Activated CD4-positive, CD25-positive, alpha-beta regulatory T cell treated with anti-CD3 and anti-CD28 coated beads, Interleukin-2, amount 50 U/mL, for 24 hours (primary cell): ENCODE data around the gene MRPS16.
"Not testable (repeated sequence)": the region's sequence is repeated elsewhere in the genome, so short reads cannot be mapped to it uniquely, and the experiment has no call there.

ENCODE experiments used
- ATAC-seq, 2 donors: fragments of 150-1000 bp; cut with Tn5 transposase; one replicate each; pipeline ENCODE4 v1.10.0; 2021; ENCODE audit warnings: mild to moderate bottlenecking in 1 of 2, moderate library complexity in 1 of 2

MRPS16 gene

DNA sequence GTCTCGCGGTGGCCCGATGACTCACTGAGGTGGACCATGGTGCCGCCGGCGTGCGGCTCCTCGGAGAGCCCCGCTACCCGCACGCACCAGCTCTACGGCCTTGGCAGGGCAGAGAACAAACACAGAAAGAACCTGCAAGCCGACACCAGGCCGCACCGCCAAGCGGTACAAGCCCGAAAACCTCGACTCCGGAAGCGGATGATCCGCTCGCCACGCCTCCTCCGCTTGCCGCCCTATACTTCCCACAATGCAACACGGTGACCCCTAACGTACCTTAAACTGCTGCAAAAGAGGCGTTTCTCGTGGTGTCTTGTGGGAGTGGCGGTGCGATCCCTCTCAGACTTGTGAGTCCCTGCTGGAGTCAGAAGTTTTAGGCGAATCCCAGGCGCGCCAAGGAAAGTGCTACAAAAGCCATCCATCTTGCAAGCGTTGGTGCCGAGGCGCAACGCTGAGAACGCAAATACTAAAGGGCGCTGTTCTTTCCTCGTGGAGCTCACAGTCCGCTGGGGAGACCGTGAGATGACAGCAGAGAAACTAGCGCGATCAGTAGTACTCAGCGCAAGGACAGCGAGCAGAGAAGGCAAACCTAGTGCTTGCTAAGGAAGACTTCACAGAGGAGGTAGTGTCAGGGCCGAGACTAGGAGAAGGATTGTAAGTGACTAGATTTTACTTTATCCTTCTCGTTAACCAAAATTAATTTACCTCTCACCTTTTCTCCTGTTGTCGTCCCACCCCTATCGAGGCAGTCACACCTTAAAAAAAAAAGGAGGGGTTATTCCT is at the start of gene MRPS16:
Gene MRPS16 (minus strand): TSS at position 200 of the 780 bp plus-strand sequence. CDS start 162 bp downstream, at position 38.
- peak; percentile 88 to 93 for ATAC-seq

DNA sequence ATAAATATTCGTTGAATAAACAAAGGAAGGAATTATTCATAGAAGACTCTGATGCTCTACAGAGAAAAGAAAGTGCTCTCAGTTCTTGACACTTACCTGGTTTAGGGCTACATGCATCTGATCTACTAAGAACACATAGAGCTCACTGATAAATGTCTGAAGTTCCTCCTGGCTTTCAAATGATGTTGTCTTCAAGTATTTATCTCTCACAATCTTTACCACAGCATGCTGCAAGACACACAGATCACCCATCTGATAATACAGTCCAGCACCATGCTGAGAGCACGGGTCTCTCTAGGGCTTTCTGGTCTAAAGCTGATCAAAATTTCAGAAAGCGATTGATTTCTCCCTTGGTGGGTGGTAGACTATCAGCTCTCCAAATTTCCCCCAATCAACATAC is 44.5 kb upstream of the MRPS16 start:
- ATAC-seq = no peak

DNA sequence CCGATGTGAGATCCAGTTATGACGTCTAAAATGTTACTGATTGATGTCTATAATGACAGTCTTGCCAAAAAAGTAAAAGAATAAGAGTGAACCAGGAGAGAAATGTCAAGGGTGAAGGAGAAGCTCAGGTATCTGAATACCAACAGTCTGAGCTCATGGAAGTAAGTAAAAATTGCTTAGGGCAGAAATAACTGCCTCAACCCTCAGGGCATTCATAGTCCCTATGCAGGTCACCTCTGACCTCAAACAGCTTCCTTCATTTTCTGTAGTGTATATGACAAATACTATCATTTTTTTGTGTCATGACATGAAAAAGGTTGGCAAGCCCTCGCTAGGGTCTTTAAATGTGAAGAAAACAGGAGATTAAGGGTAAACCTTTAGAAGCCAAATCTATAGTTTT is 41.0 kb upstream of the MRPS16 start:
- no peak for ATAC-seq

DNA sequence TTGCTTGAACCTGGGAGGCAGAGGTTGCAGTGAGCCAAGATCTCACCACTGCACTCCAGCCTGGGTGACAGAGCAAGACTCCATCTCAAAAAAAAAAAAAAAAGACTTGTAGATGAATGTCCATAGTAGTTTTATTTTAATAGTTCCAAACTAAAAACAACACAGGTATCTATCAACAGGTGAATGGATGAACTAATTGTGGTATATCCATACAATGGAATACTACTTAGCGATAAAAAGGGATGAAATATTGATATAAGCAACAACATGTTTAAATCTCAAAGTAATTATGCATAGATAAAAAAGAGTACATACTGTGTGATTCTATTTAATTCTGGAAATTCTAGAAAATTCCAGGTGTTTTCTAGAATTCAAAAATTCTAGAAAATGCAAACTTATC is 37.5 kb upstream of the MRPS16 start:
- ATAC-seq = no peak

DNA sequence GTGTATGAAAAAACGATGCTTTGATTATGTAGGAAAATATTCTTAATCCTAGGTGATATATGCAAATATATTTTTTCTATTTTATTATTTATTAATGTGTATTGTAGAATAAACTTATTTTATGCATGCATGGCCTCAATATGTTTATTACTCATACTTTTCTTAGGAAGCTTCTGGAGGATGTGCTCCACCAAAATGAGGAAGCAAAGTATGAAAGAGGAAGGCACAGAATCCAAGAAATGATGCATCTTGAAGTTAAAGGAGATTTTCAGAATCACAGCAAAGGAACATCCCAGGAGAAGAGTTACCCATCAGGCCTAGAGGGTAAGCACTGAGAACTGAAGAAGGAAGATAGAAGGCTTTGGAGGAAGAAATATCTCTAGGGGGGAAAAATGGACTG is 35.0 kb upstream of the MRPS16 start:
- no peak for ATAC-seq

DNA sequence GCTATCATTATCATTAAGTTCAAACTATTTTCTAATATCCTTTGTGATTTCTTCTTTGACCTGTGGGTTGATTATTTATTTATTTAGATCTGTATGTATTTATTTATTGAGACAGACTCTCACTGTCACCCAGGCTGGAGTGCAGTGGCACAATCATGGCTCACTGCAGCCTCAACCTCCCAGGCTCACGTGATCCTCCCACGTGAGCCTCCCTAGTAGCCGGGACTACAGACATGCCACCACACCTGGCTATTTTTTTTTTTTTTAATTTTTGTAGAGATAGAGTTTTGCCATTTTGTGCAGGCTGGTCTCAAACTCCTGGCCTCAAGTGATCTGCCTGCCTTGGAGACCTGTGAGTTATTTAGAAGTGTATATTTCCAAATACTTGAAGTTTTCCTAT is 28.7 kb upstream of the MRPS16 start:
- ATAC-seq = no peak

DNA sequence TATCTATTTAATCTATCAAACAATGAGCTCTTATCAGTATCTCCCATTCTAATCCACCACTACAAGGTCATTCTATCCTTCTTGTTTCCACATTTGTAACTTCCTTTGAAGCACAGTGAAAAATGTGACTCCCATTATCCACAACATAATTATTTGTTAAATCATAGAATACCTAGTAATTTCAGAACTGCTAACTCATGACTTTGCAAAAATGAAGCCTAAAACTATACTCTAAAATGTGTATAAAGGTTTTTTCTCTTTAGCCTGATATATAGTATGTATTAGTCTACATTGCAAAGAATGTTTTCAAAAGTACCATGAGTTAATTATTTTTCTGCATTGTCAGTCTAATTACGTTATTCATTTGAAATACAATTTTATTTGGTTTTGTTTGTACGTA is 12.0 kb upstream of the MRPS16 start:
- ATAC-seq = no peak

DNA sequence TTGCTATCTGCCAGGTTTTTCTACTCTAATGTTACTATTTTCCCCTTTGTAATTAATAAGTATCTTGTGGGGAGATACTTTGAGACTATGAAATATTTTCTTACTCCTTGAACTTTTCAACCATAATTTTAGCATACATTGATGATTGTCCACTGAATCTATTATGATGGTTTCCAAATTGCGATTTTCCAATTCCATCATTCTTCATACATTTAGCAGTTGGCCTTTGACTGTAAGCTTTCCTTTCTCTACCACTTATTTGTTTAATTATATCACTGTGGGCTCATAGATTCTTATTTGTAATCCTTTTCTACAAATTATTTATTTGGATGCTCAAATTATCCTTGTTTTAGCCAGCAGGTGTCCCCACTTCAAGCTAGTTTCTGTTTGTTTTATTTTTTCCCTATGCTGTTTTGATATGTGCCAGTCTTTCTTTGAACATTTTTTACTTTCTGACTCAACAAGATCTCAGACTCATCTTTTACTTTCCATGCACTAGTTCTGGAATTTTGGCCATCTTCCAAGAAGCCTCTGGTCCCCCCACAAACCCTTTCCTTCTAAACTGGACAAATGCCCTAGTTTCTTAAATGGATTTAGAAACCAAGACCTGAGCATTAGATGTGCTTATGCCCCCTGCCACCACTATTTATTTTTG is 11.4 kb upstream of the MRPS16 start:
- ATAC-seq = no peak

DNA sequence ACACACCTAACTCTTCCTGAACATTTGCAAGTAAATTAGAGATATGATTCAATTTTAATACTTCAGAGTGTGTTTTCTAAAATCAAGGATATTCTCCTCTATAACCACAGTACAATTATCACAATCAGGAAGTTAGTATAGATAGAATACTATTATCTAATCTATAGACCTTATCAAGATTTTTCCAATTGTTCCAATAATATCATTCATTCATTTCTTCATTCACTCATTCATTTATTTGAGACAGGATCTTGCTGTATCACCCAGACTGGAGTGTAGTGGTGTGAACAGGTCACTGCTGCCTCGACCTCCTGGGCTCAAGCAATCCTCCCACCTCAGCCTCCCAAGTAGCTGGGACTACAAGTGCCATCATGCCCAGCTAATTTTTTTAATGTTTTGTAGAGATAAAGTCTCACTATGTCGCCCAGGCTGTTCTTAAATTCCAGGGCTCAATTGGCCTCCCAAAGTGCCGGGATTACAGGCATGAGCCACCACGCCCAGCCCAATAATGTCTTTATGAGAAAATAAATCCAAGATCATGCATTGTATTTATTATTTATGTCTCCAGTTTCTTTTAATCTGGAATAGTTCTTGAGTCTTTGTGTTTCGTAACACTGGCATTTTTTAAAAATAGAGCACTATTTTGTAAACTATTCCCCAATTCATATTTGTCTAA is 10.6 kb upstream of the MRPS16 start:
- ATAC-seq = no peak

DNA sequence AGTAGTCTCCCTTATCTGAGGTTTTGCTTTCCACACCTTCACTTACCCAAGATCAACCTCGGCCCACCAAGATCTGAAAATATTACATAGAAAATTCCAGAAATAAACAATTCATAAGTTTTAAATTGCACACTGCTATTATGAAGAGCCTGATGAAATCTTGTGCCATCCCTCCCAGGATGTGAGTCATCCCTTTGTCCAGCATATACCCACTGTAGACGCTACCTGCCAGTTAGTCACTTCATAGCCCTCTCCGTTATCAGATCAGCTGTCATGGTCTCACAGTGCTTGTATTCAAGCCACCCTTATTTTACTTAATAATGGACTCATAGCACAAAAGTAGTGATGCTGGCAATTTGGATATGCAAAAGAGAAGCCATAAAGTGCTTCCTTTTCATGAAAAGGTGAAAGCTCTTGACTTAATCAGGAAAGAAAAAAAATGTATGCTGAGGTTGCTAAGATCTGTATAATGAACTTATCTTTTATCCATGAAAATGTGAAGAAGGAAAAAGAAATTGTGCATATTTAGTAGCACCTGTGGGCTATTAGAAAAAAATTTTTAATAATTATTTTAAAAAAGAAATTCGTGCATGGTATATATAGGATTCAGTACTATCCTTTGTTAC is 9.8 kb upstream of the MRPS16 start:
- no peak for ATAC-seq

DNA sequence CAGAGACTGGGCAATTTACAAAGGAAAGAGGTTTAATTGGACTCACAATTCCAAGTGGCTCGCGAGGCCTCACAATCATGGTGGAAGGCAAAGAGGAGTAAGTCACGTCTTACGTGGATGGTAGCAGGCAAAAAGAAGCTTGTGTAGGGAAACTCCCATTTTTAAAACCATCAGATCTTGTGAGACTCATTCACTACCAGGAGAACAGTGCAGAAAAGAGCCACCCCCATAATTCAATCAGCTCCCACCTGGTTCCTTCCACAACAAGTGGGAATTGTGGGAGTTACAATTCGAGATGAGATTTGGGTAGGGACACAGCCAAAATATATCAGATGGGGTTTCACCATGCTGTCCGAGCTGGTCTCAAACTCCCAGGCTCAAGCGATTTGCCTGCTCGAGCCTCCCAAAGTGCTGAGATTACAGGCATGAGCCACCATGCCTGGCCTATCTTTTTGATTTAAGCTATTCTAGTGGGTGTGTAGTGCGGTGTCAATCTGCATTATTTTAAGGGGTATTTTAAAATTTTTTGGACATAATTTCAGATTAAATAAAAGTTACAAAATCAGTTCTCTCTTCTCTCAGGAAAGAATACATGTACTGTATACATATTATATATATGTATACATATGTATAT is 9.0 kb upstream of the MRPS16 start:
- ATAC-seq = no peak

DNA sequence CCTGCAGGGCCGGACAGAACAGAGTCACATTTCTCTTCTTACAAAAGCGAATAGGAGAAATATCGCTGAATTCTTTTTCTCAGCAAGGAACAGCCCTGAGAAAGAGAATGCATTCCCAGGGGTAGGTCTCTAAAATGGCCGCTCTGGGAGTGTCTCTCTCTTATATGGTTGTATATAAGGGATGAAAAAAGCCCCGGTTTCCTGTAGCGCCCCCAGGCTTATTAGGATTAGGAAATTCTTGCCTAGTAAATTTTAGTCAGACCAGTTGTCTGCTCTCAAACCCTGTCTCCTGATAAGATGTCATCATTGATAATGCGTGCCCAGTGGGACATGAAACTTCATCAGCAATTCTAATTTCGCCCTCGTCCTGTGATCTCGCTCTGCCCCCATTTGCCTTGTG is 6.2 kb upstream of the MRPS16 start:
- not testable (repeated sequence) for ATAC-seq

DNA sequence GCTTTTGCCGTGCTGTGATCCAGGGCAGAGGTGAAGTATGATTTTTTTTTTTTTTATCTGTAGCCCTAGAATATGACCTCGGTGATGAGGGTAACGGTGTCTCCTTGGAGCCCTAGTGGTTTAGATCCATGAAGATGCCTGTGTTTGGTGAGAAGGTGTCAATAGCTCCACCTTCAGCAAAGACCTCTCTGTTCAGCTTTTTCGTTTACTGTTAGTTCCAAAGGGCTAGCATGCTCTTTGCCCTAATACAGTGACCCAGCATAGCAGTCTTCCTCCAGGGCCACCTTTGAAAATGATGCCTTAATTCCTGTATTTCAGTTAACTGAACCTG is 746 bp upstream of the MRPS16 start:
- ATAC-seq = no peak

DNA sequence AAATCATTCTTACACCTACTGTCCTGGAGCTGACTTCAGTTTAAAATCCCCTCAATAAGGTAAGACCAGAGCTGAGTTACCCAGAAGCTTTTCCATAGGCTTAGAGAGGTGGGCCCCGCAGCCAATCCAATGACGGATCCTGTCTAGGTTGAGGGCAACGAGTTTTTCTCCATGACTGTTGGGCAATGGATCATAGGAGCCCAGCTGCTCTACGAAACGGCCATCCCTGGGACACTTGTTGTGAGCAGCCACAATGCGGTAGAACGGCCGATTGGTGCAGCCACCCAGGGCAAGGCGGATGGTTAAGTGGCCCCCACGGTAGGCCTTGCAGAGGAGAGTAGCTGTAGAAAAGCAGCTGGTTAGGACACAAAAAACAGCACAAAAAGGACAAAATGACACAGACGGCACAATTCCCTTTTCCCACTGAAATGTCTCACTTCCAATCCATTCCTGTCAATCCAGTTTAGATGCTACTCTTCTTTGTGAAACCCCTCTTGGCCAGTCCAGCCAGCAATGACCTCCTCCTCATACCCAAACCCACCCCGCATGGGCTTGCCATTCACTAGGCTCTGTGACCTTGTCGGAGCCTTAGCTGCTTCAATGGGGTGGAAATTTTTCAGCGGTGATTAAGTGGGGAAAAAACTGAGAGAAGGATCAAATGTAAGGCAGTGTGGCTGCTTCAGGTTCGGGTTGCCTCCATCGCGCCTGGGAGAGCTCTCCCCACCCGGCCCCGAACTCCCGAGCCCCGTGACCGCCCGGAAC is 580 bp downstream of the MRPS16 start:
- peak in 1 of 2 donors; percentile 66 for ATAC-seq

DNA sequence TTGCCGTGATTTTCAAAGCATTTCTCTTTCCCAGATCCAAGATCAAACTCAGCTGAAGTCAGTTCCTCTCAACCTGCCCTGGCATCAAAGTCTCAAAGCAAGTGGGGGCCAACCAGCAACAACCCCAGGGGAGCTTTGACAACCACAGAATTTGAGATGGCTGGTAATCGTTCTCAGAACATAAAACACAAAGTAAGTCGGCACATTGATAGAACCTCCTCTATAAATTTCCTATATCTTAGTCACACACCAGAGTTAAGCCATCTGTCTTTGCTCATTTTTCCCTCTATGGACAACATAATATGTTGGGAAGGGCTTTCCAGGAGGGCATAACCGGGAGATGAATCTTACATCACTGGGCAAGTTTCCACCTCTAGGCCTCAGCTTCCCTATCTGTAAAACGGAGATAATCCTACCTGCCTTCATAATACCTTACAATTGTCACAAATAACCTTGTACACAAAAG is 4.2 kb downstream of the MRPS16 start:
- ATAC-seq = no peak

DNA sequence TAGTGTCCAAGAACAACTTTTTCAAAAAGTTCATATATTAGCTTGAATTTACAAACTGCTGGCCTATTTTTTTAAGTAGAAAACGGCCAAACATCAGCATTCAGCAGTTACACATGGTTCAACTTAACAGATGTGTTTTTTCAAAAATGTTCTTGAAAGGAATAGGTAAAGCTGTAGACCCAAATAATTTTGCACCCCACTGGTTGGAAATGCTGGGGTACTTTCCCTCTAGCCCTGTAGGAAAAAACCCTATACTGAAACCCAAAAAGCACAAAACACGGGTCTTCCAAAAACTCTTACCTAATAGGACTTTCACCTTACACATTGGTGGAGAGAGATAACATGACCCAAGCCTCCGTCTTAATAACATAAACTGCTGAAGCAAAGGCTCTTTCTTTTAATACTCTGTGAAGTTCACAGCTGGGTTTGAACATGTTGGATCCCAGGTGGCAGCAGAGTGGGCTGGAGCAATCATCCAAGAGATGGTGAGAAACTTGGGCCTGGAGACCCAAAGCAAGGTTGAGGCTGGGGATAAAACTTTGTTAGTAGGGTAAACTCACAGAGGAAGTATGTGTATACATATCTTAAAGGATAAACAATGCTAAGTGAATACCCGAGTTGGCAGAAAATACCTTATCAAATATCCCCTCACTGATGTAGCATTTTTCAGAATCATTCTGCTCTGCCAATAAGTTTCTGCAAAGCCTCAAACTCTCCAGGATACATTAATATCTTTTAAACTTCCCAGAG is 4.8 kb downstream of the MRPS16 start:
- ATAC-seq = no peak

DNA sequence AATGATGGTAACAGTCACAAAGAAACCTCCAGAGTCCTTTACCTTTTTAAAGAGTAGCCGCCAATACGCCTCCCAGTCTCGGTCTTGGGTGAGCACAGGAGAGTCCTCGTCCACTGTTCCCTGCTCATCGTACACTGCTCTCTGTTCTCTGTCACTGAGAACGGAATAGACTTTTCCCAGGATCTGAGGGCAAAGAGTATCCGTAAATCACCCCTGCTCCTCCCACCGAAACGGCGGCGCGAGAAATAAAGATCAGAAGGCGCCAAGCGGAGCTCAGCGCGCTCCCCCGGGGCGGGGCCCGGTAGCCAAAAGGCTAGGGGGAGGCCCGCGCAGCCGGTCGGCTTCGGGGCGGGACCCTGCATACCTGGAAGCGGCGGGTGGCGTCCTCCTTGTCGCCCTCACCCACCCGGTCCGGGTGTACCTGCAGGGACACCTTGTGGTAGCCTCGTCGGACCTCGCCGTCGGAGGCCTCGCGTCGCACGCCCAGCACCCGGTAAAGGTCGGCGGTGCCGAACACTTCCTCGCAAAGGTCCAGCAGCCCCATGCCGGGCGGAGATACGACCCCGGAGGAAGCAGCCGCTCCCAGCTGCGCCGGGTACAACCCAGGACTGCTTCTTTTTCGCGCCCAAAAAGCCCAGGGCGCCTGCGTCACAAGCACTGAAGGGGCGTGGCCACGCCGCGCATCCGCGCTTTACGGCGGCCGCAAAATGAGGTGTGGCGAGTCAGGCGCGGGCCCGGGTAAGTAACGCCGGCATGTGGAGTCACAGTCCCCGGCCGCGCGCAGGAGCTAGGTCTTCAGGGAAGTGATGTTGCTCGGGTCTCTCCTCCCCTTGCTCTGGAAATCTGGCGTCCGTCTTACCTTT is 5.6 kb downstream of the MRPS16 start, which contains the start of gene DNAJC9:
Gene DNAJC9 (minus strand): TSS at position 610 of the 863 bp plus-strand sequence. CDS start 66 bp downstream, at position 544.
- peak; percentile 86 to 91 for ATAC-seq

DNA sequence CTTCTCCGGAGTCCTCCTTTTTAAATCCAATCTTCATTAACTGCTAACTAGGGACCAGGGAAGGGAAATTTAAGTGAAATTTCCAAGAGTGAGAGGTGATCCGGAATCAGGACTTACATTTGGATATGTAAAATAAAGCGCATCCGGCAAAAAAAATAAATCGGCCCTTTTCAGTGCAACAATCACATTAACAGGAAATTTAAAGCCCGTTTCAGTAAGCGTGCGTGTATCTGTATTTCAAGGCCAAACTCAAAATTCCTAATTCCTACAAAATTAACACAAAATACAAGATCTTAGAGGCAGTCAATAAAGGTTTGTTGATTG is 6.2 kb downstream of the MRPS16 start:
- ATAC-seq = no peak

DNA sequence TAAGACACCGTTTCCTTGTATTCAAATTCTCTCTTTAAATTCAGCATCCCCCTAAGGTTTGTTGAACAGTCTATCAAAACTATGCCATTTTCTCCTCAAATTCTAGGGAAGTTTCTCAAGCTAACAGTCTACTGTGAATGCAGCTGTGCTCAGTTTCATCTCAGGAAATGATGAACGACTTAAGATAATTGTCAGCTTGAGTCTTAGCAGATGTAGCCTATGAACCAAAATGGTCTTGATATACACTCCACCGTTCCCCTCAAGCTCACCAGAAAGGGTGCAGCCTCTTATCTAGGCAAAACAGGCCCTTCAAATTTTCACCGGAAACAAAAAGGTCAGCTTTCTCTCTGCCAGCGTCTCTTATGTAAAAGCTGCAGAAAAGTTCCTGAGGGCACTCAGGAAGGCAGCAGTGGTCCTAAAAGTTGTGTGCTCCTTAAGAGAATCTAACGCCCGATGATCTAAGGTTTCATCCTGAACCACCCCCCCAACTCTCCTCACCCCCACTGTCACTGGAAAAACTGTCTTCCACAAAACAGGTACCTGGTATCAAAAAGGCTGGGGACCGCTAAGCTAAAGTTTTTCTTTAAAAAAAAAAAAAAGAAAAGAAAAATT is 7.5 kb downstream of the MRPS16 start:
- no peak for ATAC-seq

DNA sequence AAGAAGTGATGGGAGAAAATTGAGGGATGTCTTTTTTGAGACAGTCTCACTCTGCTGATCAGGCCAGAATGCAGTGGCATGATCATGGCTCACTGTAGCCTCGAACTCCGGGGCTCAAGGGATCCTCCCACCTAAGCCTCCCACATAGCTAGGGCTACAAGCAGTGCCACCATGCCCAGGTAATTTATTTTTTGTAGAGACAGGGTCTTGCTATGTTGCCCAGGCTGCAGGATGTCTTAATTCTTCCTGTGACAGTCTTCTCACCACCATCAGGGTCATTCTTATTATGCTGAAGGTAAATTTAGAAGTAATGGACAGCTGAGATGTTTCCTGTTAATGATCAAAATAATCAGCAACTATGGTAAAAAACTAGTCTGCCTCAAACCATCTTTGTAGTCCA is 12.5 kb downstream of the MRPS16 start:
- ATAC-seq = no peak
